HG02981 (cell line): Measurements from ENCODE around the gene HDAC9.

ENCODE experiments used
- ATAC-seq: cut with Tn5 transposase; IDR thresholded peaks from one replicate; pipeline ENCODE4 v1.9.1; 2021; ENCODE audit warnings: mild to moderate bottlenecking, moderate library complexity; ENCODE audit not compliant: unreplicated experiment

The HDAC9 gene

GRCh38 chr7:18771834-18772566 is 276.5 kb downstream of the HDAC9 start:
- no peak for ATAC-seq

GRCh38 chr7:18772567-18772965 is 277.0 kb downstream of the HDAC9 start:
- no peak for ATAC-seq

GRCh38 chr7:18777314-18777713 is 281.8 kb downstream of the HDAC9 start:
- no peak for ATAC-seq

GRCh38 chr7:18778594-18778993 is 283.0 kb downstream of the HDAC9 start:
- ATAC-seq, result no peak

GRCh38 chr7:18780266-18780665 is 284.7 kb downstream of the HDAC9 start:
- no peak for ATAC-seq

GRCh38 chr7:18780938-18781337 is 285.4 kb downstream of the HDAC9 start:
- ATAC-seq, result no peak

GRCh38 chr7:18786196-18786727 is 290.7 kb downstream of the HDAC9 start:
- no peak for ATAC-seq

GRCh38 chr7:18786796-18787195 is 291.2 kb downstream of the HDAC9 start:
- no peak for ATAC-seq

GRCh38 chr7:18788026-18788425 is 292.5 kb downstream of the HDAC9 start:
- no peak for ATAC-seq

- no peak for ATAC-seq
Measured at GRCh38 chr7:18792871-18793595, 297.5 kb downstream of the HDAC9 start.

- ATAC-seq, result no peak
Measured at GRCh38 chr7:18796216-18796615, 300.7 kb downstream of the HDAC9 start.

- no peak for ATAC-seq
Measured at GRCh38 chr7:18798088-18798906, 302.7 kb downstream of the HDAC9 start.

- no peak for ATAC-seq
Measured at GRCh38 chr7:18799899-18800298, 304.4 kb downstream of the HDAC9 start.

- no peak for ATAC-seq
Measured at GRCh38 chr7:18803923-18804322, 308.4 kb downstream of the HDAC9 start.

- no peak for ATAC-seq
Measured at GRCh38 chr7:18806177-18806576, 310.6 kb downstream of the HDAC9 start.

GRCh38 chr7:18808026-18808425 is 312.5 kb downstream of the HDAC9 start:
- no peak for ATAC-seq

- no peak for ATAC-seq
Measured at GRCh38 chr7:18815261-18815960, 319.9 kb downstream of the HDAC9 start.

- ATAC-seq, result no peak
Measured at GRCh38 chr7:18820981-18821380, 325.4 kb downstream of the HDAC9 start.

GRCh38 chr7:18821554-18821953 is 326.0 kb downstream of the HDAC9 start:
- no peak for ATAC-seq

GRCh38 chr7:18824157-18824556 is 328.6 kb downstream of the HDAC9 start:
- ATAC-seq, result no peak
